Measurements from ENCODE around the gene HCN1.
A peak's percentile ranks its signal among the peaks of the same experiment; 100 is the strongest.

The HCN1 gene

GRCh38 chr5:45696206-45696836, at the start of gene HCN1:
Gene HCN1 (minus strand): TSS chr5:45696380.
- Histone ChIP-seq H3K27me3 (ENCODE audit: control insufficient read depth, insufficient read depth, low read length) (no peaks in the 10 kb centered on the region), H3K4me3 (ENCODE audit: low read depth, low read length) (peak within 1 kb of the TSS; percentile 2), H3K36me3 (ENCODE audit: control insufficient read depth, insufficient read depth, low read length) (no peaks in the 10 kb centered on the region), H3K4me1 (no peaks in the 10 kb centered on the region), H3K9me3 (ENCODE audit: control insufficient read depth, low read length) (no peaks in the 10 kb centered on the region), H3K27ac (no peak within 1 kb of the TSS), H3K9ac (no peak within 1 kb of the TSS), H3K79me2 (no peaks in the 10 kb centered on the region), H3K4me2 (ENCODE audit: low read length) (peak within 1 kb of the TSS; percentile 49), H2AFZ (peak within 1 kb of the TSS; percentile 60)
- TF ChIP-seq CTCF (IDR thresholded peaks at IDR 0.05), result peak; percentile 37

GRCh38 chr5:45741110-45741509, 44.9 kb upstream of the HCN1 start:
- Histone ChIP-seq H3K4me2 (ENCODE audit: low read length) (no peak overlapping the region), H3K36me3 (ENCODE audit: control insufficient read depth, insufficient read depth, low read length) (no peaks in the 10 kb centered on the region), H3K79me2 (no peaks in the 10 kb centered on the region), H3K9me3 (ENCODE audit: control insufficient read depth, low read length) (no peaks in the 10 kb centered on the region), H3K4me3 (ENCODE audit: low read depth, low read length) (no peak overlapping the region), H3K27me3 (ENCODE audit: control insufficient read depth, insufficient read depth, low read length) (peaks cover 2% of the 10 kb centered on the region), H2AFZ (no peak overlapping the region), H3K4me1 (no peaks in the 10 kb centered on the region), H3K9ac (no peak overlapping the region), H3K27ac (no peak overlapping the region)
- no peak for TF ChIP-seq CTCF (IDR thresholded peaks at IDR 0.05)

- TF ChIP-seq CTCF (IDR thresholded peaks at IDR 0.05), result no peak
- Histone ChIP-seq H3K27ac (no peak overlapping the region), H2AFZ (no peak overlapping the region), H3K9me3 (ENCODE audit: control insufficient read depth, low read length) (no peaks in the 10 kb centered on the region), H3K36me3 (ENCODE audit: control insufficient read depth, insufficient read depth, low read length) (no peaks in the 10 kb centered on the region), H3K9ac (no peak overlapping the region), H3K4me1 (no peaks in the 10 kb centered on the region), H3K27me3 (ENCODE audit: control insufficient read depth, insufficient read depth, low read length) (peaks cover 2% of the 10 kb centered on the region), H3K4me2 (ENCODE audit: low read length) (no peak overlapping the region), H3K4me3 (ENCODE audit: low read depth, low read length) (no peak overlapping the region), H3K79me2 (no peaks in the 10 kb centered on the region)
Measured at GRCh38 chr5:45737153-45737552, 41.0 kb upstream of the HCN1 start.

GRCh38 chr5:45725537-45725936, 29.4 kb upstream of the HCN1 start:
- Histone ChIP-seq H3K36me3 (ENCODE audit: control insufficient read depth, insufficient read depth, low read length) (no peaks in the 10 kb centered on the region), H3K27ac (no peak overlapping the region), H3K4me2 (ENCODE audit: low read length) (no peak overlapping the region), H3K9me3 (ENCODE audit: control insufficient read depth, low read length) (no peaks in the 10 kb centered on the region), H3K4me1 (no peaks in the 10 kb centered on the region), H2AFZ (no peak overlapping the region), H3K27me3 (ENCODE audit: control insufficient read depth, insufficient read depth, low read length) (no peaks in the 10 kb centered on the region), H3K4me3 (ENCODE audit: low read depth, low read length) (no peak overlapping the region), H3K9ac (no peak overlapping the region), H3K79me2 (no peaks in the 10 kb centered on the region)
- TF ChIP-seq CTCF (IDR thresholded peaks at IDR 0.05), result no peak

- no peak overlapping the region for H3K9ac ChIP-seq
- no peaks in the 10 kb centered on the region for H3K9me3 ChIP-seq (ENCODE audit: control insufficient read depth, low read length)
- no peak overlapping the region for H3K4me2 ChIP-seq (ENCODE audit: low read length)
- no peaks in the 10 kb centered on the region for H3K27me3 ChIP-seq (ENCODE audit: control insufficient read depth, insufficient read depth, low read length)
- no peak overlapping the region for H3K4me3 ChIP-seq (ENCODE audit: low read depth, low read length)
- no peaks in the 10 kb centered on the region for H3K79me2 ChIP-seq
- no peak overlapping the region for H2AFZ ChIP-seq
- no peaks in the 10 kb centered on the region for H3K4me1 ChIP-seq
- TF ChIP-seq CTCF (IDR thresholded peaks at IDR 0.05), result no peak
- no peak overlapping the region for H3K27ac ChIP-seq
- no peaks in the 10 kb centered on the region for H3K36me3 ChIP-seq (ENCODE audit: control insufficient read depth, insufficient read depth, low read length)
Measured at GRCh38 chr5:45697201-45697600, 1.0 kb upstream of the HCN1 start.

All from parathyroid adenoma (tissue), 2 donors.